ENCODE data around the gene DEFB131B. TPM values are rescaled to one million over a fixed set of nuclear protein-coding genes. Genes with fewer than 3 reads are reported as not detected.

Gene DEFB131B
- total and polyA plus RNA-seq, 2 of the 8 experiments (the other 6 are each of a cell fraction or from before 2014, with no cell fraction given) = not detected

DNA sequence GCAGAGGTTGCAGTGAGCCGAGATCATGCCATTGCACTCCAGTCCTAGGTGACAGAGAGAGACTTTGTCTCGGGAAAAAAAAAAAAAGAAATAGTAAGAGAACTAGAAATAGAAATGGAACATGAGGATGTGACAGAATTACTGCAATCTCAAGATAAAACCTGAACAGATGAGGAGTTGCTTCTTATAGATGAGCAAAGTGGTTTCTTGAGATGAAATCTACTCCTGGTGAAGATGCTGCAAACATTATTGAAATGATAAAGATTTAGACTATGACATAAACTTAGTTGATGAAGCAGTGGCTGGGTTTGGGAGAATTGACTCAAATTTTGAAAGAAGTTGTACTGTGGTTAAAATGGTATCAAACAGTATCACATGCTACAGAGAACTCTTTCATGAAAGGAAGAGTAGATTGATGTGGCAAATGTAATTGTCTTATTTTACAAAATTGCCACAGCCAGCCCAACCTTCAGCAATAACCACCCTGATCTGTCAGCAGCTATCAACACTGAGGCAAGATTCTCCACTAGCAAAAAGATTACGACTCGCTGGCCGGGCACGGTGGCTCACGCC, 36.5 kb downstream of the DEFB131B start (continued):
- TF ChIP-seq, protein P1, sequence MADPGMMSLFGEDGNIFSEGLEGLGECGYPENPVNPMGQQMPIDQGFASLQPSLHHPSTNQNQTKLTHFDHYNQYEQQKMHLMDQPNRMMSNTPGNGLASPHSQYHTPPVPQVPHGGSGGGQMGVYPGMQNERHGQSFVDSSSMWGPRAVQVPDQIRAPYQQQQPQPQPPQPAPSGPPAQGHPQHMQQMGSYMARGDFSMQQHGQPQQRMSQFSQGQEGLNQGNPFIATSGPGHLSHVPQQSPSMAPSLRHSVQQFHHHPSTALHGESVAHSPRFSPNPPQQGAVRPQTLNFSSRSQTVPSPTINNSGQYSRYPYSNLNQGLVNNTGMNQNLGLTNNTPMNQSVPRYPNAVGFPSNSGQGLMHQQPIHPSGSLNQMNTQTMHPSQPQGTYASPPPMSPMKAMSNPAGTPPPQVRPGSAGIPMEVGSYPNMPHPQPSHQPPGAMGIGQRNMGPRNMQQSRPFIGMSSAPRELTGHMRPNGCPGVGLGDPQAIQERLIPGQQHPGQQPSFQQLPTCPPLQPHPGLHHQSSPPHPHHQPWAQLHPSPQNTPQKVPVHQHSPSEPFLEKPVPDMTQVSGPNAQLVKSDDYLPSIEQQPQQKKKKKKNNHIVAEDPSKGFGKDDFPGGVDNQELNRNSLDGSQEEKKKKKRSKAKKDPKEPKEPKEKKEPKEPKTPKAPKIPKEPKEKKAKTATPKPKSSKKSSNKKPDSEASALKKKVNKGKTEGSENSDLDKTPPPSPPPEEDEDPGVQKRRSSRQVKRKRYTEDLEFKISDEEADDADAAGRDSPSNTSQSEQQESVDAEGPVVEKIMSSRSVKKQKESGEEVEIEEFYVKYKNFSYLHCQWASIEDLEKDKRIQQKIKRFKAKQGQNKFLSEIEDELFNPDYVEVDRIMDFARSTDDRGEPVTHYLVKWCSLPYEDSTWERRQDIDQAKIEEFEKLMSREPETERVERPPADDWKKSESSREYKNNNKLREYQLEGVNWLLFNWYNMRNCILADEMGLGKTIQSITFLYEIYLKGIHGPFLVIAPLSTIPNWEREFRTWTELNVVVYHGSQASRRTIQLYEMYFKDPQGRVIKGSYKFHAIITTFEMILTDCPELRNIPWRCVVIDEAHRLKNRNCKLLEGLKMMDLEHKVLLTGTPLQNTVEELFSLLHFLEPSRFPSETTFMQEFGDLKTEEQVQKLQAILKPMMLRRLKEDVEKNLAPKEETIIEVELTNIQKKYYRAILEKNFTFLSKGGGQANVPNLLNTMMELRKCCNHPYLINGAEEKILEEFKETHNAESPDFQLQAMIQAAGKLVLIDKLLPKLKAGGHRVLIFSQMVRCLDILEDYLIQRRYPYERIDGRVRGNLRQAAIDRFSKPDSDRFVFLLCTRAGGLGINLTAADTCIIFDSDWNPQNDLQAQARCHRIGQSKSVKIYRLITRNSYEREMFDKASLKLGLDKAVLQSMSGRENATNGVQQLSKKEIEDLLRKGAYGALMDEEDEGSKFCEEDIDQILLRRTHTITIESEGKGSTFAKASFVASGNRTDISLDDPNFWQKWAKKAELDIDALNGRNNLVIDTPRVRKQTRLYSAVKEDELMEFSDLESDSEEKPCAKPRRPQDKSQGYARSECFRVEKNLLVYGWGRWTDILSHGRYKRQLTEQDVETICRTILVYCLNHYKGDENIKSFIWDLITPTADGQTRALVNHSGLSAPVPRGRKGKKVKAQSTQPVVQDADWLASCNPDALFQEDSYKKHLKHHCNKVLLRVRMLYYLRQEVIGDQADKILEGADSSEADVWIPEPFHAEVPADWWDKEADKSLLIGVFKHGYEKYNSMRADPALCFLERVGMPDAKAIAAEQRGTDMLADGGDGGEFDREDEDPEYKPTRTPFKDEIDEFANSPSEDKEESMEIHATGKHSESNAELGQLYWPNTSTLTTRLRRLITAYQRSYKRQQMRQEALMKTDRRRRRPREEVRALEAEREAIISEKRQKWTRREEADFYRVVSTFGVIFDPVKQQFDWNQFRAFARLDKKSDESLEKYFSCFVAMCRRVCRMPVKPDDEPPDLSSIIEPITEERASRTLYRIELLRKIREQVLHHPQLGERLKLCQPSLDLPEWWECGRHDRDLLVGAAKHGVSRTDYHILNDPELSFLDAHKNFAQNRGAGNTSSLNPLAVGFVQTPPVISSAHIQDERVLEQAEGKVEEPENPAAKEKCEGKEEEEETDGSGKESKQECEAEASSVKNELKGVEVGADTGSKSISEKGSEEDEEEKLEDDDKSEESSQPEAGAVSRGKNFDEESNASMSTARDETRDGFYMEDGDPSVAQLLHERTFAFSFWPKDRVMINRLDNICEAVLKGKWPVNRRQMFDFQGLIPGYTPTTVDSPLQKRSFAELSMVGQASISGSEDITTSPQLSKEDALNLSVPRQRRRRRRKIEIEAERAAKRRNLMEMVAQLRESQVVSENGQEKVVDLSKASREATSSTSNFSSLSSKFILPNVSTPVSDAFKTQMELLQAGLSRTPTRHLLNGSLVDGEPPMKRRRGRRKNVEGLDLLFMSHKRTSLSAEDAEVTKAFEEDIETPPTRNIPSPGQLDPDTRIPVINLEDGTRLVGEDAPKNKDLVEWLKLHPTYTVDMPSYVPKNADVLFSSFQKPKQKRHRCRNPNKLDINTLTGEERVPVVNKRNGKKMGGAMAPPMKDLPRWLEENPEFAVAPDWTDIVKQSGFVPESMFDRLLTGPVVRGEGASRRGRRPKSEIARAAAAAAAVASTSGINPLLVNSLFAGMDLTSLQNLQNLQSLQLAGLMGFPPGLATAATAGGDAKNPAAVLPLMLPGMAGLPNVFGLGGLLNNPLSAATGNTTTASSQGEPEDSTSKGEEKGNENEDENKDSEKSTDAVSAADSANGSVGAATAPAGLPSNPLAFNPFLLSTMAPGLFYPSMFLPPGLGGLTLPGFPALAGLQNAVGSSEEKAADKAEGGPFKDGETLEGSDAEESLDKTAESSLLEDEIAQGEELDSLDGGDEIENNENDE (IDR thresholded peaks at IDR 0.05; ENCODE audit: insufficient replicate concordance, low read length) = no peak
